HFF-Myc (cell line): Measurements from ENCODE around the gene UHRF2.

Experiments used
- DNase-seq: peaks from one replicate; pipeline ENCODE4 v3.0.0-alpha.2; 2011; ENCODE audit warnings: low read depth; ENCODE audit errors: extremely low read depth
- H3K4me3 ChIP-seq: replicated peaks from 2 replicates; pipeline ENCODE4 v1.5.1; 2011; ENCODE audit warnings: low read depth, mild to moderate bottlenecking, control low read depth, low read length
- TF ChIP-seq, protein P1 (sequence below): IDR thresholded peaks from 2 replicates; pipeline ENCODE4 v1.5.1; 2012; ENCODE audit warnings: mild to moderate bottlenecking, low read depth, low read length, control low read depth; ENCODE audit errors: missing control alignments

The UHRF2 gene

DNA sequence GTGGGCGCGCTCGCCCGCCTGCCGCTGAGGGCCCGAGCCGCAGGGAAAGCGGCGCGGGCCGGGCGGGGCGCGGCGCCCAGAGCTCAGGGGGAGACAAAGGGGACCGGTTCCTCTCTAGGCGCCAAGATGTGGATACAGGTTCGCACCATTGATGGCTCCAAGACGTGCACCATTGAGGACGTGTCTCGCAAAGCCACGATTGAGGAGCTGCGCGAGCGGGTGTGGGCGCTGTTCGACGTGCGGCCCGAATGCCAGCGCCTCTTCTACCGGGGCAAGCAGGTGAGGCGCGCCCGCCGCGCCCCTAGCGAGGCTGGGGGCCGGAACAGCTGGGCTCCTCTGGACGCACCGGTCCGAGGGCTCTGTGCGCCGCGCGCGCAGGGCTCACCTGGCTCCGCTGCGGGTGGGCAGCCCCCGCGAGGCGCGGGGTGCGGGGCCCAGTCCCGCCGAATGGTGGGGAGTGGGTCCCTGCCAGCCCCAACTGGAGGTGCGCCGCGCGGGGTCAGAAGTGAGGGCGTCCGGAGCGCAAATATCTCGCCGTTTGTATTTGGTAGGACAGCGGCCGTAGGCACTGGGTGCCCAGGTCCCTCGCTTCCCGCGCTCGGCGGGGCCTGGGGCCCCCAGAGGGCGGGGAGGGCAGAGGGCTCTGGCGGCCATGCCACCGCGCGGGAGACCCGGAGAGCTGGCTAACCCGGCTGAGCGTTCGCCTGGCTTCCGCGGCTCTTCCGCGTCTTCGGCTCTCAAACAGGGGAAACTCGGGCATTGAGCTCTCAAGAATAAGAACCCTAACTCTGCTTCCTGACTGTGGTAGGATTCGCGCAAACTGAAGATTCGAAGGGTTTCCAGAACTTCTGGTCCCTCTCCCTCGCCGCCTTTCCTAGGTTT, 607 bp downstream of the UHRF2 start:
- TF ChIP-seq, protein P1, sequence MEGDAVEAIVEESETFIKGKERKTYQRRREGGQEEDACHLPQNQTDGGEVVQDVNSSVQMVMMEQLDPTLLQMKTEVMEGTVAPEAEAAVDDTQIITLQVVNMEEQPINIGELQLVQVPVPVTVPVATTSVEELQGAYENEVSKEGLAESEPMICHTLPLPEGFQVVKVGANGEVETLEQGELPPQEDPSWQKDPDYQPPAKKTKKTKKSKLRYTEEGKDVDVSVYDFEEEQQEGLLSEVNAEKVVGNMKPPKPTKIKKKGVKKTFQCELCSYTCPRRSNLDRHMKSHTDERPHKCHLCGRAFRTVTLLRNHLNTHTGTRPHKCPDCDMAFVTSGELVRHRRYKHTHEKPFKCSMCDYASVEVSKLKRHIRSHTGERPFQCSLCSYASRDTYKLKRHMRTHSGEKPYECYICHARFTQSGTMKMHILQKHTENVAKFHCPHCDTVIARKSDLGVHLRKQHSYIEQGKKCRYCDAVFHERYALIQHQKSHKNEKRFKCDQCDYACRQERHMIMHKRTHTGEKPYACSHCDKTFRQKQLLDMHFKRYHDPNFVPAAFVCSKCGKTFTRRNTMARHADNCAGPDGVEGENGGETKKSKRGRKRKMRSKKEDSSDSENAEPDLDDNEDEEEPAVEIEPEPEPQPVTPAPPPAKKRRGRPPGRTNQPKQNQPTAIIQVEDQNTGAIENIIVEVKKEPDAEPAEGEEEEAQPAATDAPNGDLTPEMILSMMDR = no peak
- no peak for DNase-seq
- peak overlapping the region; percentile 60 for H3K4me3 ChIP-seq

- TF ChIP-seq, protein P1 = no peak
- H3K4me3 ChIP-seq = peak overlapping the region; percentile 60
- DNase-seq = no peak
These were observed 1.2 kb downstream of the UHRF2 start for GRCh38 chr9:6414247-6414641.

GRCh38 chr9:6415266-6415665, 2.3 kb downstream of the UHRF2 start:
- no peak for DNase-seq
- H3K4me3 ChIP-seq = peak overlapping the region; percentile 60

GRCh38 chr9:6417186-6417585, 4.2 kb downstream of the UHRF2 start:
- no peak for DNase-seq
- TF ChIP-seq, protein P1 = no peak
- no peak overlapping the region for H3K4me3 ChIP-seq

More at GRCh38 chr9:6415266-6415665, 2.3 kb downstream of the UHRF2 start:
- TF ChIP-seq, protein P1 = no peak

- no peak overlapping the region for H3K4me3 ChIP-seq
- TF ChIP-seq, protein P1 = no peak
- no peak for DNase-seq
These were observed 5.8 kb downstream of the UHRF2 start for GRCh38 chr9:6418764-6419163.

DNA sequence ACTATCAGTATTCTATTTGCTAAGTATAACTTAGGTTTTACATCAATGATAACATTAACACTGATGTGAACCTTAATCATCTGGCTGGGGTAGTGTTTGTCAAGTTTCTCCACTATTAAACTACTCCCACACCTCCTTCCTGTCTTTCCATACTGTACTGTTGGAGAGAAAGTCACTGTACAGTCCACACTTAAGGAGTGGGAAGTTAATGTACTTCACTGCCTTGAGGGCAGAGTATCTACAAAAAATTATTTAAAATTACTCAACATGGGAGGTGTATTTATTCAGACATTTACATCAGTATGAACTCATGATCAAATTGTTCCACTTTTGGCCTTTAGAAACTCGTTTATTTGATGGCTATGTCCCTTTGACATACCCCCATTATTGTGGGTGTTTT, 11.9 kb downstream of the UHRF2 start:
- DNase-seq = no peak
- TF ChIP-seq, protein P1 = no peak
- no peak overlapping the region for H3K4me3 ChIP-seq
